Progenitor cell of endocrine pancreas (in vitro differentiated cells): Measurements from ENCODE around the gene TMEM132D. TPM values are rescaled to one million over a fixed set of nuclear protein-coding genes. Genes with fewer than 3 reads are reported as not detected.

Experiments
- DNase-seq: peaks from one replicate; pipeline ENCODE4 v3.0.0; 2021; ENCODE audit warnings: low spot score; ENCODE audit not compliant: unreplicated experiment
- H3K27ac Mint-ChIP-seq: 2 replicates; pipeline ENCODE4 v1.8.0; 2021; ENCODE audit warnings: mild to moderate bottlenecking, moderate library complexity, mixed read lengths
- H3K27me3 Mint-ChIP-seq: 2 replicates; pipeline ENCODE4 v1.8.0; 2021; ENCODE audit warnings: mixed read lengths
- H3K36me3 Mint-ChIP-seq: 2 replicates; pipeline ENCODE4 v1.8.0; 2022; ENCODE audit warnings: mixed read lengths; ENCODE audit not compliant: insufficient read depth
- H3K4me1 Mint-ChIP-seq: 2 replicates; pipeline ENCODE4 v1.8.0; 2021; ENCODE audit warnings: low read depth, mixed read lengths
- H3K4me3 Mint-ChIP-seq: 2 replicates; pipeline ENCODE4 v1.8.0; 2021; ENCODE audit warnings: low read depth, mild to moderate bottlenecking, moderate library complexity, mixed read lengths
- H3K9me3 Mint-ChIP-seq: 2 replicates; pipeline ENCODE4 v1.8.0; 2021; ENCODE audit warnings: low read depth, mixed read lengths
- CTCF ChIP-seq: fragments of 200-600 bp; sonication (generic); IDR thresholded peaks from one replicate; pipeline ENCODE4 v1.5.0; 2021; ENCODE audit warnings: antibody characterized with exemption, mild to moderate bottlenecking; ENCODE audit not compliant: unreplicated experiment
- total RNA-seq: library from RNA; stranded (reverse); gene quantifications from 2 replicates; pipeline ENCODE4 v1.2.1, GENCODE V29; 2021

TMEM132D gene
- total RNA-seq, 1 donor from 2014 or later, result 0.46 TPM

DNA sequence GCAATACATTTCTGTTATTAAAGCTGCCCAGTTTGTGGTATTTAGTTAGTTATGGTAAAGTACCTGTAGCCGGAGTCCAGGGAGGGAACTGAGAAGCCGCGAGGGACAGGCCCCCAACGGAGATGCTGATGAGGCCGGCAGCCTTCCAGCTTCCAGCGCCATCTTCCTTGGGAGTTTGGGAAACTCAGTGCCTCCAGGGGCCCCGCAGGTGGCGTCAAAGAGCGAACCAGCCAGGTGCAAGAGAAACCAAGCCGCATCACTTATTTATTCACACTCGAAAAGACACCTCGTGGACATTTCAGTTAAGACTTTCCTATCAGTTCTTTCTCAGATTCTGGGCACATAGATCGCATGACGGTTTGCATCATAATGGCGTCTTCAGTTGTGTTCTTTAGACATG, 833.9 kb downstream of the TMEM132D start:
- DNase-seq, result no peak
- Mint-ChIP-seq H3K27ac (no peak overlapping the region), H3K4me3 (no peak overlapping the region), H3K36me3 (no peaks in the 10 kb centered on the region), H3K4me1 (no peaks in the 10 kb centered on the region), H3K27me3 (peaks cover 26% of the 10 kb centered on the region), H3K9me3 (no peaks in the 10 kb centered on the region)
- TF ChIP-seq CTCF, result no peak

DNA sequence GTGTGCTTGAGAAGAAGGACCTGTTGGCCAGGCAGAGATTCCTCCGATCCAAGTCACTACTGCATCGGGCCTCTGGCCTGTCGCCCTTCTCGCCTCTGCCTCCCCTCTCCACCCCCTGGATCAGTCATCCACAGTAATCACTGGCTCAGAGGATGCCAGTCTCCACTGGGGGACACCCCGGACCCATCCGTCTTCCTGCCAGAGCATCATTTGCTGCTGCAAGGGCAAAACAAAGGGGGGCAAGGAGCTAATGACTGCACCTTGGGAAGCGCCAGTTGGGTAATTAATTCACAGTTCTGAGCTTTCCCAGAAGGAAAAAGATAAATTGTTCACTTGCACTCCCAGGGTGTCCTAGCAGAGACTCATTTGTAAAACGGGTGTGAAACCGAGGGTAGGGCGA, 835.1 kb downstream of the TMEM132D start:
- TF ChIP-seq CTCF, result no peak
- Mint-ChIP-seq H3K9me3 (no peaks in the 10 kb centered on the region), H3K4me1 (no peaks in the 10 kb centered on the region), H3K36me3 (no peaks in the 10 kb centered on the region), H3K27ac (no peak overlapping the region), H3K27me3 (peaks cover 26% of the 10 kb centered on the region), H3K4me3 (no peak overlapping the region)
- no peak for DNase-seq

- no peaks in the 10 kb centered on the region for H3K36me3 Mint-ChIP-seq
- H3K27ac Mint-ChIP-seq, result no peak overlapping the region
These were observed 836.3 kb downstream of the TMEM132D start for GRCh38 chr12:129067491-129067890.

DNA sequence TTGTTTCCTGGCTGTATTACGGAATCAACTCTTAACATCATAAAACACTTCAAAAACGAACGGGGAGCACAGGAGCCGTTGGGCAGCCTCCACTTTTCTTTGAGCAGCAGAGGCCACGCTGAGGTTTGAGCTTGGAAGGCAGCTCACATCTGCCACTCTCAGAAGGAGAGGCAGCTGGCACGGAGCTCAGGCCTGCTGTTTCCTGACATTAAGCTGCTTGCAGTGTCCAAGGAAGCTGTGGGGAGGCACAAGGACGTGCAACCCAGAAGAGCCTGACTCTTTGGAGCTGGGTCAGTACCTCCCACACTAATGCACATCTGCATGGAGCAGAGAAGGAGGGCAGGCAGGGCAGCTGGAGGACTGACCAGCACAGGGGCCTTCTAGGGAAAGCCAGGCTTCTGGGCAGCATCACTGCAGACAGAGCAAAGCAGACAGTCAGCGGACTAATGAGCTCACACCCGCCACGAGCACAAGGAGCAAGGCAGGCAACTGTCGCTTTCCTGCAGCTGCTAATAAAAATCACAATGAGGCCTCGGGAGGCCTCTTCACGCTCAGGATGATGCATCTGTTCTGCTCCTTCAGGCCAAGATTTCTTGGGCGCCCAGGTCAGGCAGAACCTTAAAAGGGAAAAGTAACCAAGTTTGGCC, 839.5 kb downstream of the TMEM132D start:
- Mint-ChIP-seq H3K4me1 (no peaks in the 10 kb centered on the region), H3K27me3 (peaks cover 11% of the 10 kb centered on the region), H3K9me3 (peaks cover 5% of the 10 kb centered on the region), H3K4me3 (no peak overlapping the region), H3K27ac (no peak overlapping the region), H3K36me3 (no peaks in the 10 kb centered on the region)
- DNase-seq, result no peak
- no peak for TF ChIP-seq CTCF

More at GRCh38 chr12:129067491-129067890, 836.3 kb downstream of the TMEM132D start:
- Mint-ChIP-seq H3K27me3 (peaks cover 24% of the 10 kb centered on the region), H3K9me3 (no peaks in the 10 kb centered on the region), H3K4me1 (no peaks in the 10 kb centered on the region), H3K4me3 (no peak overlapping the region)
- TF ChIP-seq CTCF, result peak; percentile 32
- DNase-seq, result no peak

- no peaks in the 10 kb centered on the region for H3K36me3 Mint-ChIP-seq
- H3K27ac Mint-ChIP-seq, result no peak overlapping the region
- TF ChIP-seq CTCF, result no peak
- H3K27me3 Mint-ChIP-seq, result peaks cover 14% of the 10 kb centered on the region
- peaks cover 9% of the 10 kb centered on the region for H3K9me3 Mint-ChIP-seq
- no peaks in the 10 kb centered on the region for H3K4me1 Mint-ChIP-seq
- H3K4me3 Mint-ChIP-seq, result no peak overlapping the region
- DNase-seq, result no peak
These were observed 840.2 kb downstream of the TMEM132D start for GRCh38 chr12:129063600-129063999.
